Ovary (tissue), 9 donors: ENCODE results near the gene KAT2B. TPM values are rescaled to one million over a fixed set of nuclear protein-coding genes. Genes with fewer than 3 reads are reported as not detected.

ENCODE experiments used
- DNase-seq, 5 donors: peaks; one replicate each; pipeline ENCODE4 v3.0.0-alpha.2; 2019 to 2020
- H3K27ac ChIP-seq, 2 donors: fragments of 200-600 bp; one replicate each; pipeline versions ENCODE4 v1.5.1 to v1.8.0; 2019 to 2022
- H3K27me3 ChIP-seq: fragments of 200-600 bp; one replicate; pipeline ENCODE4 v1.8.0; 2022
- H3K36me3 ChIP-seq: fragments of 200-600 bp; sonication (generic); one replicate; pipeline ENCODE4 v1.5.1; 2019
- H3K4me1 ChIP-seq: one replicate; pipeline ENCODE4 v1.8.1; 2013; ENCODE audit warnings: mild to moderate bottlenecking, moderate library complexity; ENCODE audit not compliant: insufficient read depth
- H3K4me3 ChIP-seq: fragments of 200-600 bp; sonication (generic); one replicate; pipeline ENCODE4 v1.5.1; 2017
- H3K9me3 ChIP-seq, 2 donors: fragments of 200-600 bp in 1 of 2; sonication (generic) in 1 of 2; one replicate each; pipeline versions ENCODE4 v1.5.1 to v1.8.1; 2013 to 2019; ENCODE audit warnings: mild to moderate bottlenecking in 1 of 2, moderate library complexity in 1 of 2
- EP300 ChIP-seq: sonication (generic); formaldehyde crosslinking; IDR thresholded peaks from one replicate; pipeline ENCODE4 v1.6.1; 2017; ENCODE audit warnings: antibody characterized with exemption
- POLR2A ChIP-seq: fragments of 450-650 bp; IDR thresholded peaks from one replicate; pipeline ENCODE4 v1.6.1; 2017; ENCODE audit warnings: antibody characterized with exemption, mild to moderate bottlenecking, moderate library complexity
- WGBS, 3 donors: extraction: QIAGEN DNeasy Blood & Tissue Kit in 1 of 3; methylation state at CpG; one replicate each; pipeline versions ENCODE4 v1.1.5 to v1.1.7; 2013 to 2017; 5-methylcytosine and 5-hydroxymethylcytosine counted together
- intact Hi-C, 4 donors: fragments of 100-400 bp; cut with DNase I; formaldehyde crosslinking; loops; one replicate each; pipeline versions ENCODE4 v1.11.0 to v1.15.1; 2022 to 2023
- polyA plus RNA-seq, 2 donors: library from polyadenylated mRNA; stranded (reverse); fragments of 200-250 nt in 1 of 2; fragments of 350-450 nt in 1 of 2; fragmentation: Illumina TruSeq in 1 of 2; extraction: RNeasy Lipid Tissue Mini Kit (QIAGEN cat#74804) in 1 of 2; gene quantifications; one replicate each; pipeline ENCODE4 v1.2.3, GENCODE V29; 2013 to 2014
- total RNA-seq, 7 donors: library from RNA; depleted of rRNA in 2 of 7; stranded (reverse); fragments of >200 nt in 2 of 7; fragmentation: NEBNext Ultra II Directional in 3 of 7; extraction: Animal tissue kit (Norgen Biotek cat#: 25700) in 3 of 7; gene quantifications; one replicate each; pipeline versions ENCODE4 v1.1.0 to v1.2.4, GENCODE V29; 2016 to 2023
- TF ChIP-seq, protein P1 (sequence below), 3 donors: fragments of 450-650 bp in 2 of 3; fragments of 200-600 bp in 1 of 3; IDR thresholded peaks; one replicate each; pipeline versions ENCODE4 v1.5.1 to v1.8.0; 2016 to 2022; ENCODE audit warnings: antibody characterized with exemption in 3 of 3, mild to moderate bottlenecking in 1 of 3
- donor health status: DM: no; HTN: no; CAD: no; lungs with moderate emphysema.
- donor health status: DM: no; HTN: no; CAD: no.
- donor health status: Bipolar disorder and iron deficiency.
- donor health status: DM: yes; HTN: yes; CAD: no.
- donor health status: DM: no; HTN: no; CAD: no.
- donor health status: DM: yes; HTN: yes; CAD: no.

Gene KAT2B
- total and polyA plus RNA-seq, 9 donors = 15.1 to 49.3 (median 33.0) TPM

DNA sequence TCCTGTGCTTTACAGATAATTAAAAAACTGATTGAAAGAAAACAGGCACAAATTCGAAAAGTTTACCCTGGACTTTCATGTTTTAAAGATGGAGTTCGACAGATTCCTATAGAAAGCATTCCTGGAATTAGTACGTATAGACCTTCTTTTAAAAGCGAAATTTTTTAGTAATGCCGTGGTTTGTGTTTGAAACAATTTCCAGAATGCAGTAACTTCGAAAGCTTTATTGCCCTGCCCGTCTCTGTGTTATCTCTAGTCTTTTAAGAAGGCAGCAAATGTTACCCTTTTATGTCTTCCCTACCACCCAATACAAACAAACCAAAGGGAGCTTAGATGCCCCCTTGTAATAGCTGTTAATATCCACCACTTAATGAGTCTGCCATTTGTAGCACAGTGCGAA lies 106.1 kb downstream of the KAT2B start:
- intact Hi-C loops = no loop called here
- TF ChIP-seq, protein P1, sequence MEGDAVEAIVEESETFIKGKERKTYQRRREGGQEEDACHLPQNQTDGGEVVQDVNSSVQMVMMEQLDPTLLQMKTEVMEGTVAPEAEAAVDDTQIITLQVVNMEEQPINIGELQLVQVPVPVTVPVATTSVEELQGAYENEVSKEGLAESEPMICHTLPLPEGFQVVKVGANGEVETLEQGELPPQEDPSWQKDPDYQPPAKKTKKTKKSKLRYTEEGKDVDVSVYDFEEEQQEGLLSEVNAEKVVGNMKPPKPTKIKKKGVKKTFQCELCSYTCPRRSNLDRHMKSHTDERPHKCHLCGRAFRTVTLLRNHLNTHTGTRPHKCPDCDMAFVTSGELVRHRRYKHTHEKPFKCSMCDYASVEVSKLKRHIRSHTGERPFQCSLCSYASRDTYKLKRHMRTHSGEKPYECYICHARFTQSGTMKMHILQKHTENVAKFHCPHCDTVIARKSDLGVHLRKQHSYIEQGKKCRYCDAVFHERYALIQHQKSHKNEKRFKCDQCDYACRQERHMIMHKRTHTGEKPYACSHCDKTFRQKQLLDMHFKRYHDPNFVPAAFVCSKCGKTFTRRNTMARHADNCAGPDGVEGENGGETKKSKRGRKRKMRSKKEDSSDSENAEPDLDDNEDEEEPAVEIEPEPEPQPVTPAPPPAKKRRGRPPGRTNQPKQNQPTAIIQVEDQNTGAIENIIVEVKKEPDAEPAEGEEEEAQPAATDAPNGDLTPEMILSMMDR (IDR thresholded peaks at IDR 0.05) = no peak
- no peak for TF ChIP-seq EP300
- no peak for TF ChIP-seq POLR2A
- Histone ChIP-seq H3K27me3 (no peaks in the 10 kb centered on the region), H3K4me3 (no peak overlapping the region), H3K4me1 (no peaks in the 10 kb centered on the region), H3K36me3 (no peaks in the 10 kb centered on the region), H3K27ac (no peak overlapping the region), H3K9me3 (no peaks in the 10 kb centered on the region)
- no peak for DNase-seq
- 80 to 89% (median 85%) methylated on average over 8 of the region's 8 CpGs for WGBS, 3 donors

GRCh38 chr3:20147361-20147760 lies 107.1 kb downstream of the KAT2B start:
- Histone ChIP-seq H3K36me3 (no peaks in the 10 kb centered on the region), H3K27me3 (no peaks in the 10 kb centered on the region), H3K9me3 (no peaks in the 10 kb centered on the region), H3K4me1 (no peaks in the 10 kb centered on the region), H3K27ac (no peak overlapping the region), H3K4me3 (no peak overlapping the region)
- TF ChIP-seq POLR2A (no peak), EP300 (no peak)
- TF ChIP-seq, protein P1 (IDR thresholded peaks at IDR 0.05) = no peak
- no peak for DNase-seq
- intact Hi-C loops = no loop called here

DNA sequence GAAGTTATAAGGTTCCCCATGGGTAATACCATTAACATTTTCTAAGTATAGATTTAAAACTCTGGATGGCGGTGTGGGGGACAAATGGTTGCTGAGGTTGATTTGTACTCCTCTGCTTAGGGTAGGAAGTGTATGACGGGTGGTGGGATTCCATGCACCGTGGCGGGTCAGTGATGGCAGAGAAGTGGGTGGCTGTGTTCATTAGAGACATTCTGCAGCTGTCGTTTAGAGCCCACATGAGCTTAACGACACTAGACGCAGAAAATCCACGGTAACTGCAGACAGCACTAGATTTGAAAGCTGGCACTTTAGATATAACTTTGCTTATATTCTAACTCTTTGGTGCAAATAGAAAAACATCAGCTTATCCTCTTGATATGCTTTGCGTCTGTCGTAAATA lies 108.2 kb downstream of the KAT2B start:
- no peak overlapping the region for H3K27ac ChIP-seq

GRCh38 chr3:20154078-20154477 lies 113.8 kb downstream of the KAT2B start:
- Histone ChIP-seq H3K27ac (no peak overlapping the region), H3K36me3 (no peaks in the 10 kb centered on the region), H3K4me1 (no peaks in the 10 kb centered on the region), H3K27me3 (no peaks in the 10 kb centered on the region), H3K9me3 (no peaks in the 10 kb centered on the region), H3K4me3 (no peak overlapping the region)
- TF ChIP-seq, protein P1 (IDR thresholded peaks at IDR 0.05) = no peak
- TF ChIP-seq POLR2A (no peak), EP300 (no peak)
- intact Hi-C loops = no loop called here
- DNase-seq = no peak
- WGBS, 3 donors = 86 to 92% (median 91%) methylated on average over 1 of the region's 1 CpG

More for the DNA sequence above, 108.2 kb downstream of the KAT2B start:
- 85 to 89% (median 88%) methylated on average over 10 of the region's 10 CpGs for WGBS, 3 donors
- Histone ChIP-seq H3K4me1 (no peaks in the 10 kb centered on the region), H3K36me3 (no peaks in the 10 kb centered on the region), H3K4me3 (no peak overlapping the region), H3K27me3 (no peaks in the 10 kb centered on the region), H3K9me3 (no peaks in the 10 kb centered on the region)
- TF ChIP-seq, protein P1 (IDR thresholded peaks at IDR 0.05) = no peak
- TF ChIP-seq EP300 (no peak), POLR2A (no peak)
- DNase-seq = no peak
- intact Hi-C loops = no loop called here

DNA sequence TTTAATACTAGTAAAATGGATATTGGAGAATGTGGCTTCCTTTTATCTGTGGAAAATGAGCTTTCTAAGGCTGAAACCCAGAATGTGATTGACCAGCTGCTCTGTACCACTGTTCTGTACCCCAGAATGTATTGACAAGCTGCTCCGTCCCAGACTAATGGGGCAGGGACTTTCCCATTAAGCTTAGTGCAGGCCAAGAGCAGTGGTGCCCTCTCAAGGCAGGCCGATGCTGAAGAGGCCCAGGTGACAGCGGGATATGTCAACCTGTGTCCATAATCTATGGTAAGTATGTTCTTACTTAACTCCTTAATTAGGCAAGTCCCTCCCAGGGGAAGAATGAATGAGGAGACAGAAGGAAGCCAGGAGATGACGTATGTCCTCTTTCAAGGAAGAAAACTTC lies 114.7 kb downstream of the KAT2B start:
- intact Hi-C loops = no loop called here
- no peak overlapping the region for H3K4me3 ChIP-seq
- H3K27ac ChIP-seq = no peak overlapping the region
- no peaks in the 10 kb centered on the region for H3K9me3 ChIP-seq
- WGBS, 3 donors = 96 to 99% (median 97%) methylated on average over 4 of the region's 4 CpGs
- no peaks in the 10 kb centered on the region for H3K36me3 ChIP-seq
- TF ChIP-seq, protein P1 (IDR thresholded peaks at IDR 0.05) = no peak
- no peak for TF ChIP-seq EP300
- TF ChIP-seq POLR2A = no peak
- DNase-seq = no peak
- H3K27me3 ChIP-seq = no peaks in the 10 kb centered on the region
- H3K4me1 ChIP-seq = no peaks in the 10 kb centered on the region
